Measurements from ENCODE around the gene SNAI1.

Gene SNAI1

GRCh38 chr20:49978685-49979029 lies 4.1 kb upstream of the SNAI1 start:
- no peak for DNase-seq (ENCODE audit: low read depth)
- TF ChIP-seq, protein P1, sequence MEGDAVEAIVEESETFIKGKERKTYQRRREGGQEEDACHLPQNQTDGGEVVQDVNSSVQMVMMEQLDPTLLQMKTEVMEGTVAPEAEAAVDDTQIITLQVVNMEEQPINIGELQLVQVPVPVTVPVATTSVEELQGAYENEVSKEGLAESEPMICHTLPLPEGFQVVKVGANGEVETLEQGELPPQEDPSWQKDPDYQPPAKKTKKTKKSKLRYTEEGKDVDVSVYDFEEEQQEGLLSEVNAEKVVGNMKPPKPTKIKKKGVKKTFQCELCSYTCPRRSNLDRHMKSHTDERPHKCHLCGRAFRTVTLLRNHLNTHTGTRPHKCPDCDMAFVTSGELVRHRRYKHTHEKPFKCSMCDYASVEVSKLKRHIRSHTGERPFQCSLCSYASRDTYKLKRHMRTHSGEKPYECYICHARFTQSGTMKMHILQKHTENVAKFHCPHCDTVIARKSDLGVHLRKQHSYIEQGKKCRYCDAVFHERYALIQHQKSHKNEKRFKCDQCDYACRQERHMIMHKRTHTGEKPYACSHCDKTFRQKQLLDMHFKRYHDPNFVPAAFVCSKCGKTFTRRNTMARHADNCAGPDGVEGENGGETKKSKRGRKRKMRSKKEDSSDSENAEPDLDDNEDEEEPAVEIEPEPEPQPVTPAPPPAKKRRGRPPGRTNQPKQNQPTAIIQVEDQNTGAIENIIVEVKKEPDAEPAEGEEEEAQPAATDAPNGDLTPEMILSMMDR (conservative IDR thresholded peaks at IDR 0.05; ENCODE audit: low read length): no peak
- H3K4me3 ChIP-seq (ENCODE audit: low read length): no peak overlapping the region

GRCh38 chr20:49979030-49979832 lies 3.5 kb upstream of the SNAI1 start:
- TF ChIP-seq, protein P1 (conservative IDR thresholded peaks at IDR 0.05; ENCODE audit: low read length): peak; percentile 79
- no peak for DNase-seq (ENCODE audit: low read depth)
- peak overlapping the region; percentile 43 for H3K4me3 ChIP-seq (ENCODE audit: low read length)

DNA sequence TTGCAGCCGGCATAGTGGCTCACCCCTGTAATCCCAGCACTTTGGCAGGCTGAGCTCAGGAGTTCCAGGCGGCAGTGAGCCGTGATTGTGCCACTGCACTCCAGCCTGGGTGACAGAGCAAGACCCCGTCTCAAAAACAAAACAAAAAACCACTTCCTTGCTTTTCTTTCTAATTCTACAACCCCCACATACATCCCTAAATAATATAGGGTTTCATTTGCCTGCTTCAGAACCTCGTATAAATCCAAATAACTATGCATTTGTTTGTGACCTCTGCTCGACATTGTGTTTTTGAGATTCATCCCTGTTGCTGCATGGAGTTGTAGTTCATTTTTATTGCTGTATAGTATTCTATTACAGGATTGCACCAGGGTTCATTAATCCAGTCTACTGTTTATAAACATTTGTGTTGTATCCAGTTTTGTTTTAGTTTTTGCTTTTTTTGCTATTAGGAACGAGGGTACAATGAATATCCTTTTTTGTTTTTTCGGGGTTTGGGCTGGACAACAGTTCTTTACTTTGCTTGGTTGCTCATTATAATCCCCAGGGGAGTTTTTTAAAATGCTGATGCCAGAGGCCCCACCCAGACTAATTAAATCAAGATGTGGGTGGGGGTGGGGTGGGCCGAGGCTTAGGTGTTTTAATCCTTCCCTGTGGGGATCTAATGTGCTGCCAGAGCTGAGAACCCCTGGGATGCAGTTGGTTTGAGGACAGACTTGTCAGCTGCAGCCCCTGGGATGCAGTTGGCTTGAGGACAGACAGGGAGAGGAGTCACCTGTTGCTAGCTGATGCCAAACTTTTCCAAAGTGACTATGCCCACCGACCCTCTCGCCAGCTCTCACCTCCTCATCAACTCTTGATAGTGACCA lies 2.4 kb upstream of the SNAI1 start:
- TF ChIP-seq, protein P1 (conservative IDR thresholded peaks at IDR 0.05; ENCODE audit: low read length): no peak
- DNase-seq (ENCODE audit: low read depth): no peak
- H3K4me3 ChIP-seq (ENCODE audit: low read length): no peak overlapping the region

GRCh38 chr20:49981218-49982071 lies 1.3 kb upstream of the SNAI1 start:
- no peak for DNase-seq (ENCODE audit: low read depth)
- H3K4me3 ChIP-seq (ENCODE audit: low read length): no peak overlapping the region
- TF ChIP-seq, protein P1 (conservative IDR thresholded peaks at IDR 0.05; ENCODE audit: low read length): no peak

- no peak overlapping the region for H3K4me3 ChIP-seq (ENCODE audit: low read length)
- no peak for DNase-seq (ENCODE audit: low read depth)
- TF ChIP-seq, protein P1 (conservative IDR thresholded peaks at IDR 0.05; ENCODE audit: low read length): no peak
Measured at GRCh38 chr20:49982072-49982345, 771 bp upstream of the SNAI1 start.

GRCh38 chr20:49983123-49983847 lies 505 bp downstream of the SNAI1 start:
- no peak for DNase-seq (ENCODE audit: low read depth)
- TF ChIP-seq, protein P1 (conservative IDR thresholded peaks at IDR 0.05; ENCODE audit: low read length): 0 out of 2 replicates have a peak, but pooled peaks have one; percentile 1
- H3K4me3 ChIP-seq (ENCODE audit: low read length): peak overlapping the region; percentile 97
